Measurements from ENCODE around the gene PIMREG.

PIMREG gene

GRCh38 chr17:6489016-6489550 is 44.8 kb downstream of the PIMREG start:
- no peak for DNase-seq
- Mint-ChIP-seq H3K4me1 (ENCODE audit: low read depth) (no peaks in the 10 kb centered on the region), H3K9me3 (no peaks in the 10 kb centered on the region), H3K36me3 (ENCODE audit: low read depth) (no peaks in the 10 kb centered on the region), H3K4me3 (no peak overlapping the region), H3K27me3 (peaks cover 13% of the 10 kb centered on the region), H3K27ac (no peak overlapping the region)

DNA sequence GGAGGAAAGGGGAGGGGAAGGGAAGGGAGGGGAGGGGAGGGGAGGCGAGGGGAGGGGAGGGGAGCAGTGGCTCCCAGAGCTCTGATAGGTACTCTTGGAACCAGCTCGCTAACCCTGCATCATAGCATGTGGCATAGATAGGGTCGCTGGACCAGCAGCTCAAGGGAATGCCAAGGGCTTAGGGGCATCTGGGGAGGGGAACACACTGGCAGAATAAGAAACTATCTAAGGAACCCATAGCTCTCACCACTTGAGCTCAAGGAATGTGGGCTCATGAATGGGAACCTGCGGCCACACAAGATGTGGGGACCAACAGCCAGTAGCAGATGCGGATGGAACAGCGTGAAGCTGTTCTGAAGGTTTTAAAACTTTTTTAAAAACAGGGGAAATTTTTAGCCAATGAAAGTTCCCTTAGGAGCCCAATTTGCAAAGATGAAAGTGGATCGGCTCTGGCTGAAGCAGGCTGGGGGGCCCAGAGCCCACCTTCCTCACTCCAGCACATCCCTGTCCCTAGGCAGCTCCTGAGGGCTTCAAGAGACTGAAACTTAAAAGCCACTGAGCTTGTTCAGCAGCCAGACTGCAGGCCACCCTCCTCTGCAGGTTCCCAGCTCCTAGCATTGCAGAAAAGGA is 46.9 kb downstream of the PIMREG start:
- Mint-ChIP-seq H3K4me1 (ENCODE audit: low read depth) (peaks cover 10% of the 10 kb centered on the region), H3K27ac (no peak overlapping the region), H3K4me3 (no peak overlapping the region), H3K9me3 (no peaks in the 10 kb centered on the region), H3K36me3 (ENCODE audit: low read depth) (no peaks in the 10 kb centered on the region), H3K27me3 (peaks cover 8% of the 10 kb centered on the region)
- DNase-seq, result no peak

DNA sequence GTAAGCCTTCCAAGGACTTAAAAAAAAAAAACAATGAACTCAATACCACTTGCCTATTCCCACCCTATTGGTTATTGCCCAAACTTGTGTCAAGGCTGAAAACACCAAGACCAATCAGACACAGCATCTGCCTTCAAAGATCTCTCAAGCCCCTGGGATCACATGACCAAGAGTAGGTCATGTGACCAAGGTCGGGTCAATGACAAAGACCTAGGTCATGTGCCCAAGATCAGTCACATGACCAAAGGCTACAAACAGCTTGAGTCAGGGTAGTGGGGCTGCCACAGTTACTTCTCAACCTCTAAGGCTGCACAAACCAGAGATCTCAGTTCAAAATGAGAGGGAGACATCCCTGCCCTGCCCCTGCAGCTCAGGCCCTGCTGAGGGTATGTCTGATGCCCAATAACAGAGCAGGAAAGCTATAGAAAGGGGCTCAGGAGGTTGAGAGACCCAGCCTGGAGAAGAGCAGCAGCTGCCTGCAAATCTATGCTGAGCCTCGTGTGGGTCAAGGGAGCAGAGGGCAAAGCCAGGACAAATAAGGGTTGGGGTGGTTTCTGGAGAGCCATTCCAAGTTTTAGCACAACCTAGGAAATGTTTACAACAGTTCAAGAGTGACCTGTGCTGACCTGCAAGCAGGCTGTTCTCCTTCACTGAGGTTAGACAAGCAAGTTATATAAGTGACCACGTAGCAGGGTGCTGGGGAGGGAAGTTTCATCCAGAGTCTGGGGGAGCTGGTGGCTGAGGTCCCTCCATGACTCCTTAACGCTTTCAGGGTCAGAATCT is 48.8 kb downstream of the PIMREG start:
- no peak for DNase-seq
- Mint-ChIP-seq H3K27ac (no peak overlapping the region), H3K36me3 (ENCODE audit: low read depth) (no peaks in the 10 kb centered on the region), H3K9me3 (no peaks in the 10 kb centered on the region), H3K4me1 (ENCODE audit: low read depth) (peaks cover 16% of the 10 kb centered on the region), H3K27me3 (peaks cover 7% of the 10 kb centered on the region), H3K4me3 (no peak overlapping the region)

DNA sequence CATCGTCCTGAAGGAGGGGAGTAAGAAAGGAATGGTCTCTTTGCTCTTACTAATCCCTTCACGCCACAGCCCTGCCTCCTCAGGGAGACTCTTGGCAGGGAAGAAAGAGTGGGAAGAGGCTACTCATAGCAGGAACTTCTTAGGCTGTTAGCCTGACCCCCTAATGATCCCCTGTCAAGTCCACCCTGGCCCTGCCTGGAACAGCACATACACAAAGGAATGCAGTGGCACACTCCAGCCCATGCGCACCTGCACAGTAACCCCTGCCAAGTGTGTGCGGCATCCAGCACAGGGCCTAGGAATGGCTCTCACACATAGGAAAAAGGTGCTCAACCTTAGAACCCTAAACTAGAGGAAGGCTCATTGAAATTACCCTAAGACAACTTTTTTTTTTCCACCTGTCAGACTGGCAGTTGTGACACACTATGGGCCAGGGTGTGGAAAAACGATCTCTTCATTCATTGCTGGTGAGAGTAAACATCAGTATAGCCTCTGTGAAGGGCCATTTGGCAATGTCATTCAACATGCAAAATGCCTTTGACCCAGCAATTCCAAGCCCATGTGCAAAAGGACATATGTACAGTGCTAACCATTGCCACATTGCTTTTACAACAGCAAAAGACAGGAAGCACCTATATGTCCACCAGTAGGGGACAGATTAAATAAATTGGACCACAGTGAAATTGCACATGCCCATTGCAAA is 50.1 kb downstream of the PIMREG start:
- H3K4me3 Mint-ChIP-seq, result no peak overlapping the region
- peaks cover 7% of the 10 kb centered on the region for H3K27me3 Mint-ChIP-seq
- no peaks in the 10 kb centered on the region for H3K36me3 Mint-ChIP-seq (ENCODE audit: low read depth)
- no peaks in the 10 kb centered on the region for H3K9me3 Mint-ChIP-seq
- DNase-seq, result no peak
- H3K27ac Mint-ChIP-seq, result no peak overlapping the region
- peaks cover 16% of the 10 kb centered on the region for H3K4me1 Mint-ChIP-seq (ENCODE audit: low read depth)

DNA sequence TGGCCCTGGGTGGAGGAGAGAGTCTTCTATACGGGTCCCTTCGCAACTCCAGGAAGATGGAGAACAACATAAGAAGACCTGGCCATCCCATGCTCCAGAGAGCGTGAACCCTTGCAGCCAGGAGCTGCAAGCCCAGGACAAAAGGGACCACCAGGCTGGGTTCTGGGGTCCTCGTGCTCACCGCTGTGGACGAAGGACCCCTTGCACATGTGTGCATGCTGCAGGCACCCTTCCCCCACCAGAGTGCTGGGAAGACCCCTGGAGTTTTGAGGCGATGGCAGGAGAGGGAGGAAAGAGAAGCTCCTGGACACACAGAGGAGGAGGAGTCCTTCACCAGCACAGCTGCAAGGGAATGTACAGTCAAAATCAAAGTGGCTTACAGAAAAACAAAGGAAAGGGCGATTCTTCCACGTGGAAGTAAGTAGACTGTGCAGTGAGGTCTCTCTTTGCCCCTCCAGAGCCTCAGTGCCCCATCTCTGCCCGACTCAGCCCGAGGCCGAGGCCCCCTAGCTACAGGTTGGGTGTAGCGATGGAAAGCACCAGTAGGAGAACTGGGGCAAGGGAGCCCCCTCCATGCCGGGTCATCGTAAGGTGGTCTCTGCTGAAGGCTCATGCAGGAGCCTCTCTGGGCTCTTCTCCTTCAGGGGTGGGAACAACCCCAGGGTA is 51.3 kb downstream of the PIMREG start:
- H3K27ac Mint-ChIP-seq, result no peak overlapping the region
- H3K27me3 Mint-ChIP-seq, result peaks cover 4% of the 10 kb centered on the region
- H3K9me3 Mint-ChIP-seq, result no peaks in the 10 kb centered on the region
- H3K36me3 Mint-ChIP-seq (ENCODE audit: low read depth), result no peaks in the 10 kb centered on the region
- no peak overlapping the region for H3K4me3 Mint-ChIP-seq
- DNase-seq, result peak; percentile 35
- peaks cover 16% of the 10 kb centered on the region for H3K4me1 Mint-ChIP-seq (ENCODE audit: low read depth)

- Mint-ChIP-seq H3K27me3 (peaks cover 4% of the 10 kb centered on the region), H3K9me3 (no peaks in the 10 kb centered on the region), H3K4me1 (ENCODE audit: low read depth) (peaks cover 16% of the 10 kb centered on the region), H3K4me3 (no peak overlapping the region), H3K27ac (no peak overlapping the region), H3K36me3 (ENCODE audit: low read depth) (no peaks in the 10 kb centered on the region)
- DNase-seq, result no peak
Observed at GRCh38 chr17:6496116-6496481, 51.8 kb downstream of the PIMREG start.

GRCh38 chr17:6496640-6497441 is 52.6 kb downstream of the PIMREG start:
- DNase-seq, result peak; percentile 27
- no peaks in the 10 kb centered on the region for H3K9me3 Mint-ChIP-seq
- H3K4me1 Mint-ChIP-seq (ENCODE audit: low read depth), result peaks cover 16% of the 10 kb centered on the region
- H3K36me3 Mint-ChIP-seq (ENCODE audit: low read depth), result no peaks in the 10 kb centered on the region
- H3K27ac Mint-ChIP-seq, result no peak overlapping the region
- H3K27me3 Mint-ChIP-seq, result peaks cover 4% of the 10 kb centered on the region
- H3K4me3 Mint-ChIP-seq, result no peak overlapping the region

- peak; percentile 19 for DNase-seq
- peaks cover 4% of the 10 kb centered on the region for H3K27me3 Mint-ChIP-seq
- H3K36me3 Mint-ChIP-seq (ENCODE audit: low read depth), result no peaks in the 10 kb centered on the region
- H3K4me3 Mint-ChIP-seq, result no peak overlapping the region
- peaks cover 16% of the 10 kb centered on the region for H3K4me1 Mint-ChIP-seq (ENCODE audit: low read depth)
- no peak overlapping the region for H3K27ac Mint-ChIP-seq
- H3K9me3 Mint-ChIP-seq, result no peaks in the 10 kb centered on the region
Observed at GRCh38 chr17:6497496-6498221, 53.4 kb downstream of the PIMREG start.

- Mint-ChIP-seq H3K27ac (no peak overlapping the region), H3K27me3 (peaks cover 4% of the 10 kb centered on the region), H3K4me3 (no peak overlapping the region), H3K9me3 (no peaks in the 10 kb centered on the region), H3K36me3 (ENCODE audit: low read depth) (no peaks in the 10 kb centered on the region), H3K4me1 (ENCODE audit: low read depth) (peaks cover 16% of the 10 kb centered on the region)
- DNase-seq, result peak; percentile 5
Observed at GRCh38 chr17:6498356-6498755, 54.1 kb downstream of the PIMREG start.

GRCh38 chr17:6498901-6499540 is 54.8 kb downstream of the PIMREG start:
- Mint-ChIP-seq H3K9me3 (no peaks in the 10 kb centered on the region), H3K4me1 (ENCODE audit: low read depth) (peaks cover 16% of the 10 kb centered on the region), H3K27me3 (peaks cover 4% of the 10 kb centered on the region), H3K27ac (no peak overlapping the region), H3K36me3 (ENCODE audit: low read depth) (no peaks in the 10 kb centered on the region), H3K4me3 (no peak overlapping the region)
- DNase-seq, result peak; percentile 16

All from activated T-cell treated with anti-CD3 and anti-CD28 coated beads, Interleukin-2, amount 50 U/mL, for 24 hours (primary cell).